ENCODE data around the gene GRID2.

DNA sequence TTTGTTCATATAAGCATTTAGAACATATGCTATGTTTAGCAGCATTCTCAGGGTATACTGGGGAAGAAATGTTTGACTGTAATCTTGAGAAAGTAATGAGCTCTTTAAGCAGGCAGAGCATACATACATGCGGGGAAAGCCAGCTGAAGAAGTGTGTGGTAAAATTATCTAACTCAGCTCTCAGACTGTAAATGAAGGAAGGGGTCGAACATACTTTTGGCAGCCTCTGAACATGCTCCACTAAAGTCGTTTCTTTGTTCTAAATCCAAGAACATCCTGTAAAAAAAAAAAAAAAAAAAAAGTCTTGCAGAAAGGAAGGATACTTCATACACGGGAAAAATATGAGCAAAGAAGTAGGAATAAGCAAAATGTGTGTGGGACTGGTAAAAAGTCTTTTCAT, 224.8 kb downstream of the GRID2 start:
- TF ChIP-seq POLR2AphosphoS5 (IDR thresholded peaks at IDR 0.05; ENCODE audit: low read depth, low read length) (no peak), POLR2A (IDR thresholded peaks at IDR 0.05; ENCODE audit: low read depth, low read length) (no peak), TAF1 (IDR thresholded peaks at IDR 0.05; ENCODE audit: low read depth, low read length) (no peak), SPI1 (IDR thresholded peaks at IDR 0.05; ENCODE audit: low read depth, low read length) (no peak)

Measured in GM12891 (cell line).